Stimulated activated CD8-positive, alpha-beta memory T cell treated with anti-CD3 and anti-CD28 coated beads, Interleukin-4, amount 100 ng/mL, for 48 hours (primary cell): ENCODE measurements around the gene PLK2.

Experiments used
- DNase-seq: peaks from one replicate; pipeline ENCODE4 v3.0.0-alpha.2; 2020

Gene PLK2

DNA sequence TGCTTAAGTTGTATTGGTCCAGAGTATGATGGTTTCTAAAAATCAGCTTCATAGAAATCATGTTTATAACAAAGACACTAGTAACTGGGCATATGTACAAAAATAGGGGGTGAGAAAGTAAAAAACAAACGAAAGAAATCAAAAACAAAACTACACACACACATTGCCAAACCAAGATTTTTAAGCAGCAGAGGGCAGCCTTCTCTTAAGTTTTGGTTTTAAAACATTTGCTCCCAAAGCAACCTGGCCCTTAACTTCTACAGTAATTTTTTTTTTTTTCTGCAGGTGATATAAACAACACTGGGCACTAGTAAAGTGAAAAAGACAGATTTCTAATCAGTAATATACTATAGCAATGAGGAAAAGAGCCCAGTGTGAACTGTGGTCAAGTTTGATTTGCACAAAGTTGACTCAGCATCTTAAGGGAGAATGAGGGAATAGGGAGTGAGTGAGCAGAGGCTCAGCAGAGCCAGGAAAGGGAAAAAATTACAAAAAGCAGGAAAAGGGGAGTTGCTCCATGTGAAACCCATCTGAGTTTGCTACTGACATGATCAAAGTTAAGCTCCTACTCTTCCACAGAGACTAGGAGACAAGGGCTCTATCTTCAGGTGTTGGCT is 18.0 kb upstream of the PLK2 start:
- DNase-seq, result no peak

DNA sequence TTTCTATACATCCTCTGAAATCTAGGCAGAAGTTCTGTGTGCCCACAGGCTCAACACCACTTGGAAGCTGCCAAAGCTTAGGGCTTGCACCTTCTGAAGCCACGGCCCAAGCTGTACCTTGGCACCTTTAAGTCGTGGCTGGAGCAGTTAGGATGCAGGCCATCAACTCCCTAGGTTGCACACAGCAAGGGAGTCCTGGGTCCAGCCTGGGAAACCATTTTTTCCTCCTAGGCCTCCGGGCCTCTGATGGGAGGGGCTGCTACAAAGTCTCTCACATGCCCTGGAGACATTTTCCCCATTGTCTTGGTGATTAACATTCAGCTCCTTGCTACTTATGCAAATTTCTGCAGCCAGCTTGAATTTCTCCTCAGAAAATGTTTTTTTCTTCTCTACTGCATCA is 15.5 kb upstream of the PLK2 start:
- no peak for DNase-seq

DNA sequence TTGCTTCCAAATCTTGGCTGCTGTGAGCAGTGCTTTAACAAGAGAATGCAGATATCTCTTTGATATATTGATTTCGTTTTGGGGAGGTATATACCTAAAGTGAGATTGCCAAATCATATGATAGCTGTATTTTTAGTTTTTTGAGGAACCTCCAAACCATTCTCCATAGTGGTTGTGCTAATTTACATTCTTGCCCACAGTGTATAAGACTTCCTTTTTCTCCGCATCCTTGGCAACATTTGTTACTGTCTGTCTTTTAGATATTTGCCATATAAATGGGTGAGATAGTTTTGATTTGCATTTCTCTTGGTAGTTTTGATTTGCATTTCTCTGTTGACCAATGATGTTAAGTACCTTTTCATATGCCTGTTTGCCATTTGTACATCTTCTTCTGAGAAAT is 10.0 kb upstream of the PLK2 start:
- DNase-seq, result no peak

DNA sequence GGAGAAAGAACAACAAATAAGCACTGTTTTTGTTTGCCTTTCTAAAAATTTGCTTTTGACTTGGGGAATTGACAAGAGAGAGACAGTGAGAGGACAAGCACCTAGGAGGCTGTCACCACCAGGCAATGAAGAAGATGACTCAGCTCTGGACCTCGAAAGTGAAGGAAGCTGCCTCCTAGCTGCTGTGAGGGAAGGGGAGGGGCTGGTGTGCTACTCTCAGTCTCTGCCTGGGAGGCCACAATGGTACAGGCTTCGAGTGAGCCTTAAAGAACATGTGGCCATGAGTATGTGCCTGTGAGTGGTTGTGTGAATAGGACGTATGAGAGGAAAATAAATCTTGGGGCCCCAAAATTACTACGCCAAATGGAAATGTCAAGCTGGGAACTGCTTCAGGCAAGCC is 7.1 kb upstream of the PLK2 start:
- no peak for DNase-seq

DNA sequence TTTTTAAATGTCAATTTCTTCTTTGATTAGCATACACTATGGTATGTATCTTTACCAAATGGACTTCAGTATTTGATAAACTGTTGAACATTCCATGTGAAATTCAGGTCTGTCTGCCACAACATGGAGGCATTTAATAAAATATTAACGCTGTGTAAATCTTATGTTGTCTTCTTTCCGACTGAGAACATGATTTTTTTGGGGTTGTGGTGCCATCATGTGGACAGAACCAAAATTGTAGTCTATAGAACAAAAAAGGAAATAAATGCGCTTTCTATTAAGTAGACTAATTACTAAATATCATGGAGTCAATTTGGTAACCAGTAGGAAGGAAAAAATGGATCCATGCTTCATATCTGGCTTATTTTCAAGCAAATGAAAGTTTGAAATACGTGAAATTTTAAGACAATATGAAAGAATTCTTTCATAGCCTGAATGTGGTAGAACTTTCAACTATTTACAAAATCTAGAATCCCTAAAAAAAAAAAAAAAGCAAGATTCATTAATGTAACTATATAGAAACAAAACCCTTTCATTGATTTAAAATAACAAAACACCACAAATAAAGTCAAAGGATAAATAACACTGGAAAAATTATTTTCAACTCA is 2.8 kb upstream of the PLK2 start:
- DNase-seq, result peak; percentile 43

DNA sequence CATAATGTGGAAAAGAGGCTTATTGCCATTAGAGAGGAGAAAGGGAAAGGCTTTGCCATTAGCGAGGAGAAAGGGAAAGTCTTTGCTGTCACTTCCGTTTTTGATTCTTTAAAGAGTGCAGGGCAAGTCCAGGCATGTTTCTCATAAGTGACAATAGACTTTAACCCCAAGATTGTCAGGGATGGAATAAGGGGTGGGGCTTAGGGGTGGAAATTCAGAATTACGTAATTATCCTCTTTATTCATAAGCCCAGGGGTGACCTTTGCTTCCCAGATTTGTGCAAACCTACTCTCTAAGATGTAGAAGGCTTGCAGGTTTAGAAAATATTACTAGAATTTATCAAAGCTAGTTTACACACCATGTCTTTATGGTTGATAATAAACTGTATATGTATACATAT is 2.3 kb upstream of the PLK2 start:
- DNase-seq, result no peak

DNA sequence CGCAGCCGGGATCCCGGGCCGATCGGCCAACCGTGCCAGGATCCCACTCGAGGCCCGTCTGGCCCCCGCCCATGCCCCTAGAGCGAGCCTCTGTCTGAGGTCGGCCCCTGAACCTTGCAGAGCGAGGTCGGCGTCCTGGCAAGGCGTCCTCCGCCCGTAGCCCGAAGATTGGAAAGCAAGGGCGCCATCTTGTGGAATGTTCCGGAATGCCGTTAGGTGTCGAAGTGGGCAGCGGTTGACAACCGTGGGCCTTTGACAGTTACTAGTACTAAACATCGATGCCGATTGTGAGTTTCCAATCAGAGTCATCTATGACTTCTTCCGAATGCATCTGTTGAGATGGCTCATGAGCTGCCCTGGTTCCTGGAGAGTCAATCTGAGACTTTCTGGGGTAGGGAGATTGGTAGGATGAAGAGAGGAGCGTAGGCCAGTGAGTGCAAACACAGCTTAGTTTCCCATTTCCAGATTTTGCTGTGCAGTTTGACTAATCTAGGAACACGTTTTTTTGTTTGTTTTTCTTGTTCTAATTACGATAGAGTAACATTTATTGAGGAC is 923 bp upstream of the PLK2 start:
- DNase-seq, result peak; percentile 94

DNA sequence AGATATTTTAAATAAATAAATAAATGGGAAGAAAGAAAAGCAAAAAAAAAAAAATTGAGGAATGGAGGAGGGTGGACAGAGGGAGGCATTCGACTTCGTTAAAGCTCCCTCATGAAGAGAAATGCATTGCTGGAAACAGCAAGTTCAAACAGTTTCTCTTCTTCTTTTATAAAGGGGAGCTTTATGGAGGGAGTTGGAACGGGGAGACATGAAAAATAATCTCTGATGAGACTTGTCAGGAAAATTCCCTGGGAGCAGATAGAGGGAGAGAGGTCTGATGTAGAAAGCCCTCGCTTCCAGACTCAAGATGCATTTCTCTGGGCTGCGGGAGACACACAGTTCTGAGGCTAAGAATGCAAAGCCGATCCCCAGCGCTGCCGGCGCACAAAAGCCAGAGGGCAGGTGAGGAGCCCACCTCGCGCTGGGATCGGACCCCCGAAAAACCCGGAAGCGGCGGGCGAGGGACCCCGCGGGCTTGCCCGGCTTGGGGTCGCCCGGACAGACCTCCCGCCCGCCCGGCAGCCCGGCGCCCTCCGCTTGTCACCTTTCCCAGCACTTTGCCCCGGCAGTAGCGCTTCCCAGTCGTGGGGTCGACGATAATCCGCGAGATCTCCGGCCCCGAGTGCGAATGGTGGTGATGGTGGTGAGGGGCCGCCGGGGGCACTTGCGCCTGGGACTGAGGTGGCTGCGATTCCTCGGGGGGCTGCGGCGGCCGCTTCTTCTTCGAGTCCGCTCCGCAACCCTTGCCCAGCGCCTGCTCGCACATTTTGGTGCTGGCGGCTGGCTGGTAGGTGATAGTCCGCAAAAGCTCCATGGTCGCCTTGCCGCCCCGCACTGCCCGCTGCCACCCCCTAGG is 512 bp downstream of the PLK2 start:
- peak; percentile 33 for DNase-seq

DNA sequence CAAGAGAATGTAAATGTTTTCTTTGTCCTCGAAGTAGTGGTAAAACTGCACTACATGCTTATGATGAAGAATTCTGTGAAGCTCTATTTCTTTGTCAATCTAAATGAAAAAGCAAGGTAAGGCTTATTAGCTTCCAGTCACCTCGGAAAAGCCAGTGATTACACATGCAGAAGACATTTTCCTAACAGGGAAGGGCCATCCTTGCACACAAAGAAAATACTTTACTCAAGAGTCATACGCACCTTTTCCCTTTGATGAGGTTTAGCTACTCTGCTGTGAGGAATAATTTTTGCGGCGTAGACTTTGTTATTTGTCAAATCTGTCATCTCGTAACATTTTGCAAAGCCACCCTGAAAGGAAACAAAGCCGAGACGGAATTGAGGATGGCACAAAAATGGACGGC is 1.1 kb downstream of the PLK2 start:
- DNase-seq, result no peak

DNA sequence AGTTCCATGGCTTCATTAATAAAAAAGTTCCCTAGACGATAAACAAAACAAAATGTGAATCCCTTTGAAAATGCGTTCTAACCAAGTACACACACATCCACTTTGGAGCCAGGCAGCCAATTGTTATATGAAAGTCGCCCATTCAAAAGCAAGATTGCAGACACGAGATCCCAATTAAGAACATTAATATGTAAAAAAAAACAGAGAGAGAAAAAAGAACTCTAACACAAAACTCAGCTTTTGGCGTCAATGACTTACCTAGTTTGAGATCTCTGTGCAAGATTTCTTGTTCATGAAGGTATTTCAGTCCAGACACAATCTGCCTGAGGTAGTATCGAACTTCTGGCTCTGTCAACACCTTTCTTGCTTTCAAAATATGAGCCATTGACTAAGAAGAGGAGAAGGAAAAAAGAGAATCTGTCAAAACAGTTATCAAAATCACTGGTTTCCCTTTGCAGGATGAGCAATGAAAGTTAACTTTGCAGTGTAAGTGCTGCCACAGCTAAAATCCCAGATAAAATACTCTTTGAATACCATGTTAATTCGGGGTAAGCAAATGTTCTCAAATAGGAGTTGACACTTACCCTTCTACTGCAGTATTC is 1.6 kb downstream of the PLK2 start:
- DNase-seq, result no peak

DNA sequence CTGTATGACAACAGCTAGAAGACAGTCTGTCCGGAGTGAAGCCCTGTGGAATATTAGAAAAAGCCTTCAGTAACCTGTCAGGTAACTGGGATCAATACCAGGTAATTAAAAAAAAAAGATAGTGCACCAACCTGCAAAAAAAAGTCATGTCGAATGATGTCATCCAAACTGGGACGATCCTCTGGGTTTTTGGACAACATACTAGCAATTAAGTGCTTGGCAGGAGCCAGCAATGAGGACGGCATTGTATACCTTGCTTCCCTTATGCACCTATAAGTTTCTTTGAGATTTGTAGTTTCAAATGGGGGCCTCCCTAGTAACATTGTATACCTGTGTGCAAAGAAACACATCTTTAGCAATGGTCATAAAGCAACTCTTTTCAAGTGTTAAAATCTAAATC is 2.8 kb downstream of the PLK2 start:
- DNase-seq, result no peak

DNA sequence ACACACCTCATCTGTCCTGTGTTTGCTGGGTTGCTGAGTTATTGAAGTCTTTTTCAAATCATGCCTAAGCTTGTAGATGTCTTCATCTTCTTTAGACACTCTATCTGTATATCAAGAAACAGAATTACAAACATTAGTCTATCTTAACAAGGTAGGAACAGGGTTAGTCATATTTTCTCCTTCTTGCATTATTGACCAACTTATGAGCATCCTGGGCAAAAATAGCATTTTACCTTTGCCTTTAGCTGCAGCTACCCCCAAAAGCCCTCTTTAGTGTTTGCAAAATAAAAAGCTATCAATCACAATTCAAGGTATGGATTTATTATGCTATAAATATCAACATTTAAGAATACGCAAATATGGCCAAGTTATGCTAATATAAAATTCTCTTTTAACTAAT is 3.4 kb downstream of the PLK2 start:
- DNase-seq, result no peak

DNA sequence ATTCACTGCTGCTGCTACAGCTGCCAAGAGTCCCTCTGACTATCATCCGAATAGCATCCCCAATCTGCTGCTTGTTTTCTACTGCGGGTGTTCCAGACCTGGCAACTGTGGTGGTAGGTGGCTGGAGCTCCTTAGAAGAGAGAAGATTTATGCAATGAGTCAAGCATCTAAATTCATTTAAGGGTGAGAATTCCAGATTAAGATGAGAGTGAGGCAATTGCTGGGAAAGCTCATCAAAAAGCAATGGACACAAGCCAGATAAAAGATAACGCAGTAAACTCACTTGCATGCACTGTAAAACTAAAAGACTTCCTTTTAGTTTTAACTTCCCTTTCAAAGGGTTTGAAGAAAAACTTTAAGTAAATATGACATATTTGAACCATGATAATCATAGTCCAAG is 3.9 kb downstream of the PLK2 start:
- no peak for DNase-seq

DNA sequence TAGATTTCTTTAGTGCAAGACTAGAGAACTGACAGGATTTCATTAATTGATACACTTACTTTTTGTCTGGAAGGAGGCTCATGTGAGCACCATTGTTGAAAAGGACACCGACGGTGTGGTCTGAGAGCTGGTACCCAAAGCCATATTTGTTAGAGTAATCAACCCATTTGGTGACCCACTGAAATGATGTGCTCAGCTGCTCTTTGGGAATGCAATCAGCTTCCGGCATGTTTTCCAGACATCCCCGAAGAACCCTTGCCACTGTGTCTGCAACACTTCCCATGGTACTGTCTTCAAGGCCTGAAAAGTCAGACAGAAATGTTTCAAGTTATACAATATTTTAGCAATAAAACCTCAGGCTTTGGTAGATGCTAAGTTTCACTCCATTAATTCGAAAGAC is 4.4 kb downstream of the PLK2 start:
- no peak for DNase-seq

DNA sequence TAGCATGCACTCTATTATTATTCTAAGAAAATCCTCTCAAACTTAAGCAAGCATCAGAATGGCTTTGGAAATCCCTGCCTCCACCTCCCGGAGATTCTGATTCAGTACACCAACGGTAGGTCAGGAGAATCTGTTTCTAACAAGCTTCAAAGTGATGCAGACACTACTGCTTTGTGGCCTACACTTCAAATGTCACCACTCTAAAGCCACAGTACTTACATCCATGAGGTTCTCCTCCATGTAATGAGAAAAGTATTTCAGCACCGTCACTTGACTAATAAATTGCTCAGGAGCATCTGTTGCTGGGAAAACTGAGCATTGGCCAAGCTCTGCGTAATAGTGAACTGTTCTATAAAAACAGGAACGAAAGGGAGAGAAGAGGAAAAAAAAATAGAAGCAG is 4.8 kb downstream of the PLK2 start:
- DNase-seq, result no peak

DNA sequence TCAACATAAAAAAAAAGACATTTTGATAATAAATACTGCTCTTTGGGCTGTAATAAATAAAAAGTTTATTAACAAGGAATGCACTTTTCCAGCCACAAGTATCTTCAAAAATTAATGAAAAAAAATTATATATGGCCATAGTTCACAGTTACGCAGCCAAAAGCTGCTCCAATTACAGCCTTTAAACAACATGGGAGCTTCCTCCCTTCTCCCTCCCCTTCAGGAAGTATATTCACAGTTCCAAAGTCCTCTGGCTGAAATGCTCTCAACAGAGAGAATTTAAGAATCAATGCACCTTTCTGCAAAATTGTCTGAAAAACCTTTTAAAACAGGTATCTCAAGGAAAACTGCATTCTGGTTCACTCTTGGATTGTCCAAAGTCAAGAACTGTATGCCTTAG is 5.9 kb downstream of the PLK2 start:
- DNase-seq, result no peak

DNA sequence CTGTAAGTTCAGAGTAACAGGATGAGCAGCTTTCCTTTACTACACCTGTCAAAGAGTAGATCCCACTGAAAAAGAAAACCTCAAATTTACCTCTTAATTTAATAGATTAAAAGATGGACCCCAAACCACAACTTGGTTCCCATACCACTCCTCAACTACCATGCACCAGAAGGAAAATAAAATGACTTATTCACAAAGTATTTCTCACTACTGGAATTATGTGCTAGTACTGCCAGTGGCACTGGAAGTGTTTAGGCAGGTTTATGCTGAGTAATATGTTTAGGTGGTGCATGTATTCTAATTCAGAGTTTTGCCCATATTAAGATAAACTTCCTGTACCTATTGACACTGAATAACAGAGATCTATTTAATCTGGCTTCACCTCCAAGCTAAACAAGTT is 6.6 kb downstream of the PLK2 start:
- DNase-seq, result no peak

DNA sequence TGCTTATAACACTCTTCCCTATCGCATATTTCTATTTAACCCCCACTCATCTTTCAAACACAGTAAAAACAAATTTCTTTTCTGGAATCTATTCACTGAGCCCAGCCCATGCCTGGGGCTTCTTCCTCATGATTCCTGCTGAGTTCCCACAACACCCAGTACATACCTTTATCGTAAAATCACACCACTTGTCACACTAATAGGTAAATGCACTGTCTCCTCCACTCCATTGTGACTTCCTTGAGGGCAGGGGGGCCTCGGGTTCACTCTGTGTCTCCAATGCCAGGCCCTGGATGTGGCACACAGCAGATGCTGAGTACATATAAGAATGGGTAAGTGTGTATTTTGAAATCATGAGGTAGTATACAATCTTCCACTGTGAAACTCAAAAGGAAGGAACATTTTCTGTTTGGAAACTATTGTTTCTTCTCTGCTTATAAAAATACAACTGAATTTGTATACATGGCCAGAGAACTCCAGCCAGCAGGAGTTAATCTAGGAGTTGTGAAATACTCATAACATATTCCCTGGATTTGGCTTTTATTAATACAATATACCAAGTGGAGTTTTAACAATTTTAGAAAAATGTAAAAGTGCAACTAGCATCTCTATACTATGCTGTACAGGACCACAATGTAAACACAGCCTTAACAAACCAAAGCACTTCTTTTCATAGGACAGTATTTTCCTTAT is 7.2 kb downstream of the PLK2 start:
- no peak for DNase-seq

DNA sequence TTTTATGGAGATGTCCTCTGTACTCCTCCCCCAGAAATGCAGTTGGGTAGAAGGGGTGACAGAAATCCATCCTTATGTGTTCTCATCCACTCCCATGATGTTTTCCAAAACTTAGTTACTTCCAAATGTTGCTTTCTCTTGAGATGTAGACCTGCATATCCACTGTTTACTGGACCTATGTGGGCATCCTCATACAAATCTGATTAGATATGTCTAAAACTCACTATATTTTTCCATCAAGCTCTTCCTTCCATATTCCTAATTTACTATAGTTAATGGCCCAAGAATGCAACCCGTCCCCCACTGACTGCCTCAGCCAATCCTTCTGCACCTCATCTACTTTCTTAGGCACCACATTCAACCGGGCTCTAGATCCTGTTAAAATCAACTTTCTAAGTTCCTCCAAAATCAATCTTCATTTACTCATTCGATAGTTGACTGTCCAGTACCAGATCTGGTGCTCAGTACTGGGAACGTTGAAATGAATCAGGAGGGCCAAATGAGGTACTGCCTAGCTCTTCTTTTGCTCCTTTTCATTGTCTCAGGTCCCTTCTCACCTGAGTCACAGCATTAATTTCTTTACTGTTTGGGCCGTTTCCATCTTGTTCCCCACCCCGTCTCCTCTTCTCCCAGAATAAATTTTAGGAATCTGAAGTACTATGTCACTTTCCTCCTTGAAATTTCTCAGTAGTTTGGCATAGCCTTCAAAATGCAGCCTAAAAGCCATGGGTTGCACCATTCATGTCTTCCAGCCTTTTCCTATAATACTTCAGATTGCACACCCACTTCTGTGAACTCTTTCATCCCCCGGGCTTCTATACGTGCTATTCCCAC is 7.9 kb downstream of the PLK2 start:
- no peak for DNase-seq

DNA sequence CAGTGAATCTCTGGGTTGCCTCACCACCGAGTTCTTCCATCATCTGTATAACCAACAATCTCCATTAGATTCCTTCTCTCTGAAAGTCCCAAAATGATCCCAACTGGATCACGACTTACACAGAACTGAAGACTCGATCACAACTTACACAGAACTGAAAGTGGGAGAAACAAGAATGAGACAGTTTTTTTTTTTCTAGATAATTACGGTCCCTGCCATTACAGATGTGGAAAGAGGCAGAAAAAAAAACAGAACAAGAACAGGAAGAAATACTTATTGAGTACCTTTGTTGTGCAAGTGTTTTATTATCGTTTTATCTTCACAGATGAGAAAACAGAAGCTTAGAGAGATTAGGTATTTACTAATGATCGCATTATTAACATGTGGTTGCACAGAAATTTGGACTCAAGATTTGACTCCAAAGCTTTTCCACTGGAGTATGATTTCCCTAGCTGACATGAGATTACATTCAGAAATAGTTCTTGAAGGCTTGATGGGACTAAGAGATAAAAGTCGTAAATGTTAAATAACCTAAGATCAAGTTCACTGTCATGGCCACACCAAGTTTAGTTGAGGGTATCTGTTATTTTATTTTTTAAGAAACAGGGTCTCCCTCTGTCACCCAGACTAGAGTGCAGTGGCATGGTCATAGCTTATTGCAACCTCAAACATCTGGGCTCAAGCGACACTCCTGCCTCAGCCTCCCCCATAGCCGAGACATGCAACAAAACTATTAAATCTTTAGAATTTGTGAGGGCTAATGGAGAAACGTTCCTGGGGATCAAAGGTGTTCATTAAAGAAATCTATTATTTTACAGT is 8.9 kb downstream of the PLK2 start:
- no peak for DNase-seq

DNA sequence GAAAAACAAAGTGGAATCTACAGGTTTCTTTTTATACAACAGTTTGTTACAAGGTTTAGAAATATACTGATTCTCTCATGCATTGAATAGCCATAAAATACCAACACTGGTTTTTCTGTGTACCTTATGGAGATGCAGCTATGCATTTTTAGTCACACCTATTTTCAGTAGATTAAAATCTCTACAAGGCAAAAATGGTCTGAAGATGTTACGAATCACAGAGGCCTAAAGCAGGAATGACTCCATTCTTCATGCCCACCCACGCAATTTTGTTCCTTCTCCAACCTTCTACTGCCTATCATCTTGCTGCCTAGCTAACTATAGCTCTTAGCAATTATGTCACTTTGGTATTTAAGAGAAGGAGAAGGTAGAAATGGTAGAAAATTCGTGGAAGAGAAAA is 9.9 kb downstream of the PLK2 start:
- no peak for DNase-seq
